ENCODE measurements around the gene TAF4.

GRCh38 chr20:62022575-62023139 lies 43.0 kb downstream of the TAF4 start:
- TF ChIP-seq EP300 (IDR thresholded peaks at IDR 0.05) (no peak), POLR2A (IDR thresholded peaks at IDR 0.05) (no peak)

All from sigmoid colon (tissue), 4 donors.